GM19043 (cell line): Measurements from ENCODE around the gene TNFAIP3.
"Not testable (repeated sequence)": the region's sequence is repeated elsewhere in the genome, so short reads cannot be mapped to it uniquely, and the experiment has no call there.

ENCODE experiments used
- ATAC-seq: cut with Tn5 transposase; IDR thresholded peaks from one replicate; pipeline ENCODE4 v1.9.1; 2021; ENCODE audit warnings: low read depth; ENCODE audit not compliant: unreplicated experiment

TNFAIP3 gene

GRCh38 chr6:137877113-137877512 is 10.1 kb downstream of the TNFAIP3 start:
- ATAC-seq, result no peak

DNA sequence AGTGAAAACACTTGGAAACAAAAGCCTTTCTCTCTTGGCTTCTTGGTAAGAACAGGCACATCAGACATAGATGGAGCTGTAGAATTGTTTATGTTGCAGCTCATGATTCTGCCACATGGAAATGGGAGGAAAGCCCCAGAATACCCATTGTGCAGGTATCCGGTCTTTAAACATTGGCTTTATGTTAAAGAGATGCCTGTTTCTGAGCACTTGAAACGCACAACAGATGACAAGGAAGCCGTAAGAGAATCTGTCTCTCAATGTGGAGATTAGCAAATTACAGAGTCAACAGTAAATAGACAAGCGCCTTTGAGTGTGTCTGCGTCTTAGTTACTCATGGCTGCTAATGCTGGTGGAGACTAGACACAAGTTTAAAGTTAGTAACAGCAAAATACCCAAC is 10.5 kb downstream of the TNFAIP3 start:
- ATAC-seq, result no peak

DNA sequence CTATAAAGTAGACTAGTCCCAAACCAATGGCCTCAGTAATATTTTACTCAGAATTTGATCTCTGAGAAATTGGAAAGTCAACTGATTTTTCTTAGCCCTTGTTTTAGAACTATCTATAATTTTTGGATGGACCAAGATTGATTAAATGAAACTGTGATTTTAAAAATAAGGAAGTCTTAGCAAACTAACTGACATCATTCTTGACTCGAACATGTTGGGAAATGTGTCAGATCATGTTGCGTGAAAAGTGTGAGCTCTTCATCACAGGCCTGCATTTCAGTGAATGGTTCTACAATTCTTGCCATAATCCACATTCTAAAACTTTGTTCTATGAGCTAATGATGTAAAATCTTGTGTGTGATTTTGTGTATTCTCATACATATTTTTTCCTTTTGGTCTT is 11.0 kb downstream of the TNFAIP3 start:
- no peak for ATAC-seq

GRCh38 chr6:137878486-137879285 is 11.6 kb downstream of the TNFAIP3 start:
- ATAC-seq, result no peak

GRCh38 chr6:137879299-137879698 is 12.2 kb downstream of the TNFAIP3 start:
- no peak for ATAC-seq

- no peak for ATAC-seq
Measured at GRCh38 chr6:137879885-137880745, 13.1 kb downstream of the TNFAIP3 start.

GRCh38 chr6:137880746-137881521 is 13.9 kb downstream of the TNFAIP3 start:
- ATAC-seq, result no peak

DNA sequence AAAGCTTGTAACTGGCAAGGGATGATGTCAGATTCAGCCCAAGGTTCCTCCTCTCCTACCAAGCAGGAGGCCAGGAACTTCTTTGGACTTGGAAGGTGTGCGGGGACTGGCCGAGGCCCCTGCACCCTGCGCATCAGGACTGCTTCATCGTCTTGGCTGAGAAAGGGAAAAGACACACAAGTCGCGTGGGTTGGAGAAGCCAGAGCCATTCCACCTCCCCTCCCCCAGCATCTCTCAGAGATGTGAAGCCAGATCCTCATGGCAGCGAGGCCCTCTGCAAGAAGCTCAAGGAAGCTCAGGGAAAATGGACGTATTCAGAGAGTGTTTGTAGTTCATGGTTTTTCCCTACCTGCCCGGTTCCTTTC is 14.4 kb downstream of the TNFAIP3 start:
- no peak for ATAC-seq

GRCh38 chr6:137882225-137882961 is 15.3 kb downstream of the TNFAIP3 start:
- no peak for ATAC-seq

- ATAC-seq, result no peak
Measured at GRCh38 chr6:137883400-137884148, 16.5 kb downstream of the TNFAIP3 start.

GRCh38 chr6:137884149-137884909 is 17.3 kb downstream of the TNFAIP3 start:
- no peak for ATAC-seq

DNA sequence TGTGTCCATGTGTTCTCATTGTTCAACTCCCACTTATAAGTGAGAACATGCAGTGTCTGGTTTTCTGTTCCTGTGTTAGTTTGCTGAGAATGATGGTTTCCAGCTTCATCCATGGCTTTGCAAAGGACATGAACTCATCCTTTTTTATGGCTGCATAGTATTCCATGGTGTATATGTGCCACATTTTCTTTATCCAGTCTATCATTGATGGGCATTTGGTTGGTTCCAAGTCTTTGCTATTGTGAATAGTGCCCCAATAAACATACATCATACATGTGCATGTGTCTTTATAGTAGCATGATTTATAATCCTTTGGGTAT is 17.8 kb downstream of the TNFAIP3 start:
- ATAC-seq, result not testable (repeated sequence)

GRCh38 chr6:137886226-137886625 is 19.2 kb downstream of the TNFAIP3 start:
- not testable (repeated sequence) for ATAC-seq

DNA sequence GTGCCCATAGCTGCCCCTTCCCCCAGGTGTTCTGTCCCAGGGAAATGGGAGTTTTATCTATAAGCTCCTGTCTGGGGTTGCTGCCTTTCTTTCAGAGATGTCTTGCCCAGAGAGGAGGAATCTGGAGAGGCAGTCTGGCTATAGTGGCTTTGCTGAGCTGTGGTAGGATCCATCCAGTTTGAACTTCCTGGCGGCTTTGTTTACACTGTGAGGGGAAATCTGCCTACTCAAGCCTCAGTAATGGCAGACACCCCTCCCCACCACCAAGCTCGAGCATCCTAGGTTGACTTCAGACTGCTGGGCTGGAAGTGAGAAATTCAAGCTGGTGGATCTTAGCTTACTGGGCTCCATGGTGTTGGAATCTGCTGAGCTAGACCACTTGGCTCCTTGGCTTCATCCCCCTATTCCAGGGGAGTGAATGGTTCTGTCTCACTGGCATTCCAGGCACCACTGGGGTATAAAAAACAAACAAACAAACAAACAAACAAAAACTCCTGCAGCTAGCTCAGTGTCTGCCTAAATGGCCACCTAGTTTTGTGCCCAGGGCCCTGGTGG is 24.0 kb downstream of the TNFAIP3 start:
- ATAC-seq, result no peak

DNA sequence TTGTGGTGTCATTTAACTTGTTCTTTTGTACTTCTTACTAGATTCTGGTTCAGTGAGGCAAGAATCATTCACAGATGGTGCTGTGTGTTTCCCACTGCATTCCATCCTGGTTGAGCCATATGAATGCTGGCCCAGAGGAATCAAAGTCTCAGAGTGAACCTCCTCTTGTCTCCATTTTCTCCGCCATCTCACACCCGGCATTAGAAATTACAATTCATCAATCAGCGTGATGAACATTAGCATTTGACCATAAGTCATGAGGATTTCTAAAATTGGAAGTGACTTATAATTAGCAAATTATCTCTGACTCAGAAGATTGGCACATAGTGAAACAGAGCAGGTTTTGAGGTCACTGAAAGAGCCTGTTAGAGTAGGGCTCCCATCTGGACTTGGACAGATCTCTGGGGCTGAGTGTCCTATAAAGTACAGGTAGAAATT is 25.2 kb downstream of the TNFAIP3 start:
- no peak for ATAC-seq

DNA sequence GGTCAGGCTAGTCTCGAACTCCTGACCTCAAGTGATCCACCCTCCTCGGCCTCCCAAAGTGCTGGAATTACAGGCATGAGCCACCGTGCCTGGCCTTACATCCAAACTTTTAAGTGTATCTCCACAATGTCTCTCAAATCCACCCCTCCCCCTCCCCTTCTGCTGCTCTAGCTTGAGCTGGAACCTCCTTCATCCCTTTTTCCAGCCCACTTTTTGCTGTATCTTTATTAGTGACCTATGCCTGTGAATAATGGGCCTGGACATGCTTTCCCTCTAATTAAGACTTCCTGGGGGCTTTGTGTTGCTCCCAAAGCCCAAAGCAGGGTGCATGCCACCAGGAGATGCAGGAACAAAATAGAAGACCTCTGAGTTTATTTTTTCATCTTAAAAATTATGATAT is 26.1 kb downstream of the TNFAIP3 start:
- no peak for ATAC-seq

DNA sequence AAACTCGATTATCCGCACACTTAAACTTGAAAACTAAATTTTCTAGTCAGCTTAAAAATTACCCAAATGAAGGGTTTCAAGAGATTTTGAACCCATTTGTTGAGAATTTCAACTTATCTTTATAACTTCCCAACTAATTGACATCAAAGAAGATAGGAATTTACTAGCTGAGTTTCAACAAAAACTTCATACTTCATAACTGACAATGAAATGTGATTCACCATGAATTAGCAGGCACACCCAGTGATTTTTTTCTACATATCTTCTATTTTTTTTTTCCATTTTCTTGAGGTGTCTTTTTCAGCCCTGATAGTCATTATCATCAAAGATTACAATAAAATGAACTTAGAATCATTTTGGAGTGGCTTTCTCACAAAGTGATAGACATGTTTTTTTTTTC is 26.7 kb downstream of the TNFAIP3 start:
- no peak for ATAC-seq

DNA sequence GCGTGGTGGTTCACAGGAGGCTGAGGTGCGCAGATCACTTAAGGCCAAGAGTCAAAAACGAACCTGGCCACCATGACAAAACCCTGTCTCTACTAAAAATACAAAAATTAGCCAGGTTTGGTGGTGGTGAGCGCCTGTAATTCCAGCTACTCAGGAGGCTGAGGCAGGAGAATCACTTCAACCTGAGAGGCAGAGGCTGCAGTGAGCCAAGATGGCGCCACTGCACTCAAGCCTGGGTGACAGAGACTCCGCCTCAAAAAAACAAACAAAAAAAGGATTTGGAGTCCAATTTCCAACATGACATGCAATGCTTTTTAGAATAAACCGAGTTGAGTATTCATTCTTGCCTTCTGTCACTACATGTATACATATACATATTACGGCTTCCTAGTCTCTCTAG is 27.3 kb downstream of the TNFAIP3 start:
- ATAC-seq, result not testable (repeated sequence)
